22Rv1 (cell line): Measurements from ENCODE around the gene ATXN7L1.
"Not testable (repeated sequence)": the region's sequence is repeated elsewhere in the genome, so short reads cannot be mapped to it uniquely, and the experiment has no call there.

ENCODE experiments used
- H3K27ac ChIP-seq: fragments of 450-650 bp; 2 replicates; pipeline ENCODE4 v1.5.1; 2017
- ZFX ChIP-seq: fragments of 450-650 bp; IDR thresholded peaks from 2 replicates; pipeline ENCODE4 v1.6.1; 2017; ENCODE audit warnings: antibody characterized with exemption, borderline replicate concordance
- TF ChIP-seq, protein P1 (sequence below): fragments of 450-650 bp; IDR thresholded peaks from 2 replicates; pipeline ENCODE4 v1.5.1; 2017; ENCODE audit warnings: mild to moderate bottlenecking

ATXN7L1 gene

DNA sequence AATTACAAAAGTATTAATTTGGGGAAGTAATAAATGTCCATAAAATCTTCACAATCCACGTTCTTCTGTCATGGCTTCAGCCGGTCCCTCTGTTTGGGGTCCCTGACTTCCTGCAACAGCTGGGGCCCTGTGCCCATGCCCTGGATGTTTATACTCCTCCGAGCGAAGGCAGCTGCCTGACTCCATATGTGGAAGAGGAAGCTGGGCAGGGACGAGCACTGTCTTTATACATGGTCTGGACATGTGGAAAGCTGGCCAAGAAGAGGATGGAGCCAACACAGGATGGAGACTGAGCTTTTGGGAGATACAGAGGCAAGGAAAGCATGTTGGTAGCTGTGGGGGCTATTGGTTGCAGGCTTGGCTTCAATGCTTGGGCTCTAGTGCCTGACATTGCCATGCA is 178.6 kb downstream of the ATXN7L1 start:
- no peak overlapping the region for H3K27ac ChIP-seq
- TF ChIP-seq ZFX: no peak
- TF ChIP-seq, protein P1, sequence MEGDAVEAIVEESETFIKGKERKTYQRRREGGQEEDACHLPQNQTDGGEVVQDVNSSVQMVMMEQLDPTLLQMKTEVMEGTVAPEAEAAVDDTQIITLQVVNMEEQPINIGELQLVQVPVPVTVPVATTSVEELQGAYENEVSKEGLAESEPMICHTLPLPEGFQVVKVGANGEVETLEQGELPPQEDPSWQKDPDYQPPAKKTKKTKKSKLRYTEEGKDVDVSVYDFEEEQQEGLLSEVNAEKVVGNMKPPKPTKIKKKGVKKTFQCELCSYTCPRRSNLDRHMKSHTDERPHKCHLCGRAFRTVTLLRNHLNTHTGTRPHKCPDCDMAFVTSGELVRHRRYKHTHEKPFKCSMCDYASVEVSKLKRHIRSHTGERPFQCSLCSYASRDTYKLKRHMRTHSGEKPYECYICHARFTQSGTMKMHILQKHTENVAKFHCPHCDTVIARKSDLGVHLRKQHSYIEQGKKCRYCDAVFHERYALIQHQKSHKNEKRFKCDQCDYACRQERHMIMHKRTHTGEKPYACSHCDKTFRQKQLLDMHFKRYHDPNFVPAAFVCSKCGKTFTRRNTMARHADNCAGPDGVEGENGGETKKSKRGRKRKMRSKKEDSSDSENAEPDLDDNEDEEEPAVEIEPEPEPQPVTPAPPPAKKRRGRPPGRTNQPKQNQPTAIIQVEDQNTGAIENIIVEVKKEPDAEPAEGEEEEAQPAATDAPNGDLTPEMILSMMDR: no peak

DNA sequence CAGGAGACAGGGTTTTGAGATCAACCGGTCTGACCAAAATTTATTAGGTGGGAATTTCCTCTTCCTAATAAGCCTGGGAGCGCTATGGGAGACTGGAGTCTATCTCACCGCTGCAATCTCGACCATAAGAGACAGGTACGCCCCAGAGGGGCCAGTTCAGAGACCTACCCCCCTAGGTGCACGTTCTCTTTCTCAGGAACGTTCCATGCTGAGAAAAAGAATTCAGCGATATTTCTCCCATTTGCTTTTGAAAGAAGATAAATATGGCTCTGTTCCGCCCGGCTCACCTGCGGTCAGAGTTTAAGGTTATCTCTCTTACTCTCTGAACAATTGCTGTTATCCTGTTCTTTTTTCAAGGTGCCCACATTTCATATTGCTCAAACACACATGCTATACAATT is 179.2 kb downstream of the ATXN7L1 start:
- H3K27ac ChIP-seq: not testable (repeated sequence)

DNA sequence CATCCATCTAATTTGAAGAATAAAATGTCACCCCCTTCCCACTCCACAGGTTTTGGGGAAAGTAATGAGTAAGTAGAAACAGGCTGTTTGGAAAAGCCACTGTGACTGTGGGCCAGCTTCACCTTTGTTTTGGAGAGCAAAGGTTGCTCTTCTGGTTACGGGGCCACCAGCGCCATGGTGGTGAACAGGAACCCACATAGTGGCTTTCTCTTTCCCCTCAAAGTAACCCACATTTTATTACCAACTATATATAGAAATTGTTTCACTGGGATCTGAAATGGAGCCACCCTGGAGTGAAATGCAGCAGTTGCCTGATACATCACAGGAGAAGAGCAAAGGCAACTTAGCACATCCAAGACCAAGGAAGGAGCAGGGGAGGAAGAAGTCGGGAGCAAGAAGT is 182.8 kb downstream of the ATXN7L1 start:
- no peak overlapping the region for H3K27ac ChIP-seq
- TF ChIP-seq ZFX: no peak
- TF ChIP-seq, protein P1: no peak

DNA sequence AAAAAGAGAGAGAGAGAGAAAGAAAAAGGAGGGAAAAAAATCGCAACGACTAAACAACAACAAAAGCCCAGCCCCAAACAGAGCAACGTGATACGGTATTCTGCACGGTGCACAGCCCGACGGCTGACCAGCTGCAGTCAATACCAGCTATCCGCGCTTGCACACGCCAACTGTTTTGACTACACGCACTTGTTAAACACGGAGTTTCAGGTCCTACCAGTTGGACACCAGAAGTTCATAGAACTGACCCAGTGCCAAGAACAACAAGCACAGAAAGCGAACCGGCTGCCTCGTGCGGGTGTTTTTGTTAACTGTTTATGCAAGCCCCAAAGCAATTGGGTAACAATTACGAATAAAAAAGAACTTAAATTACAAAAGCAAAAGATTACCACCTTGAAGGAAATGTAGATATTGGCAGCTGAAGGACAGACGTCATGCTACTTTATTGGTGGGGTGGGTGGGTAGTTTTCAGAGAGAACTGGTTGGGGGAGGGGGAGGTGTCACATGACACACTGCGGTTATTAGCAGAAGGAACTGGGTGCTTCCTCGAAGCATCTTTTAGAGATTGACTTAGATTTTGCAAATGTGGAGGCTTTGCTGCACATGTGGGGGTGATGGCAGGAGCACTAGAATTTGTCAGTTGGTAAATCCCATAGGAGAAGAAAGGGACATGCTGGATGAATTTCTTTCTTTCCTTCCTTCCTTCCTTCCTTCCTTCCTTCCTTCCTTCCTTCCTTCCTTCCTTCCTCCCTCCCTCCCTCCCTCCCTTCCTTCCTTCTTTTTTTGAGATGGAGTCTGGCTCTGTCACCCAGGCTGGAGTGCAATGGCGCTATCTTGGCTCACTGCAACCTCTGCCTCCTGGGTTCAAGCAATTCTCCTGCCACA is 184.5 kb downstream of the ATXN7L1 start:
- peak overlapping the region; percentile 25; the same call in 1 of the 2 replicates for H3K27ac ChIP-seq
- TF ChIP-seq ZFX: no peak
- TF ChIP-seq, protein P1: no peak

DNA sequence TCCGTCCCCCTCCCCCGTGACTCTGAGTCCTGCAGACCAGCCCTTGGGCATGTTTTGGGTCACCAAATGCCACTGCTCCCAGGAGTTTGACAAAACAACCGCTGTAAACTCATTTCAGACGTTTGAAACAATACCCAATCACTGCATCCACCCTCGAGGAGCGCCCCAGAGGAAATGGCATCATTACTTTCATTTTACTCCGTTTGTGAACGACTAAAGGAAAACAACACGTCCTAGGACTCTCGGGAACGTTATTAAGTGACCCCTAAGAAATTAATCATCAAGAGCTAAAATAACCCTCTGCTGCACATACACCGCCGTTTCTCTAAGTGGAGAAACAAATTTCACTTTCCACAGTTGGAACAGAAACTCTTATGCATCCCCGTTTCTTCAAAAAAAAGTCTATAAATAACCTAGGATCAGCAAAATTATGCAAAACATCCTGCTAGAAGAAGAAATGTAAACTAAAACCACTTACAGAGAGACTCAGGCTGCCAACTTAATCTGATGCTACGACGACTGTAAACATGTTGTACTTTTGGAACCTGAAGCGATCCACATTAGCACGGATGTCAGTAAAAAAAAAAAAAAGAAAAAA is 185.2 kb downstream of the ATXN7L1 start:
- peak overlapping the region; percentile 25; the same call in 1 of the 2 replicates for H3K27ac ChIP-seq
- no peak for TF ChIP-seq ZFX
- TF ChIP-seq, protein P1: no peak

DNA sequence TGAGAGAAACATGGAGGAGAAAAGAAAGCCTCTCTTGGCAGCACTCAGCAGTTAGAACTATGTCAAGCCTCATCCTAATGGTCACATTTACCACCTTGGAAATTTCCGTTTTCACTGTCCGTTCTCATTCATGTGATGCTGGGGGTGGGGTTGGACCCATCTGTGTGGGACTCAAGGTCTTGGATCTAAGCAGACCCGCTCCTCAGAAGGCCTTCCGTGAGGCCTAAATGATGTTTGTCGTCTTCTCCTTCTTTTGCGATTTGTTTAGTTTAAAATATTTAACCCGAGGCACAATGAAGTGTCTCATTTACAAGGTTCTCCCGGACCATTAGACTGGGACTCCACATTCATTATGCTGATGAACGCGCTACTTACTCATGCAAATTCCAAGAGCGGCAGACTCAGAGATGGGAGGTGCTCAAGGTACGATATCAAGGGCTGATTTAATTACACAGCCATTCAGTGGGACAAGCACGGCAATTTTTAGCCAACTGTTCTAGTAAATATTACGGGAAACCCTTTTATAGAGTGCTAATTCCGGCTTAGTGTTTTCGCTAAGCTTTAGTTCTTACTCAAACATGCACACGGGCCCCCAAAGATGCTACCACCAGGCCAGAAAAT is 186.0 kb downstream of the ATXN7L1 start:
- no peak for TF ChIP-seq ZFX
- TF ChIP-seq, protein P1: no peak
- no peak overlapping the region for H3K27ac ChIP-seq

DNA sequence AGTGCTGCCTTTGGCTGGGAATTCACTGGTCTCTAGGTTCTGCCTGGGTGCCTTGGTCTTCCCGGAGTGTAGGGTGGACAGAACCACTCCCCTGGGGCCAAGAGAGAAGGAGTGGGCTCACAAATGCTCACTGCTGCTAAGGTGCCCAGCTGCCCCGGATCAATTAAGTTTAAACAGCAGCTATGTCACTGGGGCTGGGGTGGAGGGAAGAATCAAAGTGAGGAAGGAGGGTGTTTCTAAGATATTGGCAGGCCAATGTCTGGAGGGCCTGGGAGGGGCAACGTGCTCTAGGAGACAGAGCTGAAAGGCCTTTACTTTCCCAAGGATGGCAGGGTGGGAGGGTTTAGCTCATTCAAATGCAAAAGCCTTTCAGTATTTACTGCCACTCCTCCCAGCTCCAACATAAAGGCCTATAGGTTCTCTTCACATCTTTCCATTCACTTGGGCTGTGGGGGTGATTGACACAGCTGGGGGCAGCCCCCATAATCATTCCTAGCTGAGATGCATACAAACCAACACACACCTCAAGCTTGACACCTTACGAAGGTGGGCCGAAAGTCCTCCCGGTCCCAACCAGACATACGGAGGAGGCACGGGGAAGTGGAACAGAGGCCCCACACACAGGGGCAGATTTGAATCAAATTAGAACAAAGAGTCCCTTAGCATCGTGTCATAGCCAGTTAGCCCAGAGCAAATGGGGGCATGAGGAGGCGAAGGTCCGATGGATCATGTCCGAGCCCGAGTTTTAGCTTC is 187.2 kb downstream of the ATXN7L1 start:
- TF ChIP-seq, protein P1: no peak
- no peak for TF ChIP-seq ZFX
- no peak overlapping the region for H3K27ac ChIP-seq
